Measurements from ENCODE around the gene COL6A5. TPM values are rescaled to one million over a fixed set of nuclear protein-coding genes. Genes with fewer than 3 reads are reported as not detected.

Gene COL6A5
- total and polyA plus RNA-seq, 2 donors (not counting 3 experiments of a cell fraction or from before 2014, with no cell fraction given): not detected

DNA sequence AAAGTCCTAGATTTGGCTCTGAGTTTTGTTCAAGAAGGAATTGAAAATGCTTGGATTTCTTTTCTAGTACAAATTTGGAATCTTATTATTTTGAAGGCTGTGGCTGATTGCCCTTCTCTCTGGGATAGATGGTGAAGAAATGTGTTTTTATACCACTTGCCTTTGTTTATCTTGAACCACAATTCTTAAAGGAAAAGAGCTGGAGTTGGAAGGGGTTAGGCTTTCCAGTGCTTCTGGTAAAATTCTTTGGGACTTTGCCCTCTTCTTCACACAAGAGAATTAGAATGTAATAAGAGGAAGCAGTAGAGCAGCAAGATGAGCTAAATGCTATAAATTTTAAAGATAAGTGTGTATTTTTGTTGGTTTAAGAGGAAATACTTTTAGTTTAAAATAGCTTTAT is 65.8 kb downstream of the COL6A5 start:
- H3K79me2 ChIP-seq (ENCODE audit: control insufficient read depth, insufficient read depth, low read length): no peaks in the 10 kb centered on the region
- H3K4me1 ChIP-seq (ENCODE audit: control insufficient read depth, extremely low read depth, insufficient read depth, low read length): no peaks in the 10 kb centered on the region
- TF ChIP-seq EZH2 (IDR thresholded peaks at IDR 0.05; ENCODE audit: borderline replicate concordance, low read depth, low read length, severe bottlenecking) (no peak), POLR2A (IDR thresholded peaks at IDR 0.05; ENCODE audit: low read depth, low read length) (no peak), FOS (IDR thresholded peaks at IDR 0.05; ENCODE audit: borderline replicate concordance, insufficient read depth, low read length) (no peak)
- TF ChIP-seq, protein P1, sequence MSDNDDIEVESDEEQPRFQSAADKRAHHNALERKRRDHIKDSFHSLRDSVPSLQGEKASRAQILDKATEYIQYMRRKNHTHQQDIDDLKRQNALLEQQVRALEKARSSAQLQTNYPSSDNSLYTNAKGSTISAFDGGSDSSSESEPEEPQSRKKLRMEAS (IDR thresholded peaks at IDR 0.05; ENCODE audit: insufficient read depth, insufficient read length): no peak
- POLR2A ChIA-PET: no interaction called here
- H3K4me2 ChIP-seq (ENCODE audit: insufficient read depth, low read length): no peak overlapping the region
- no TSS peak for BruUV-seq (replicated peaks)
- CTCF ChIA-PET: no interaction called here
- no peaks in the 10 kb centered on the region for H3K36me3 ChIP-seq (ENCODE audit: control insufficient read depth in 2 of 2, extremely low read depth in 1 of 2, insufficient read depth in 2 of 2, low read length in 2 of 2)
- DNase-seq (ENCODE audit: low read depth, low spot score) (no peak), FAIRE-seq (no peak)
- no peaks in the 10 kb centered on the region for H3K9me1 ChIP-seq (replicated peaks; ENCODE audit: control insufficient read depth, extremely low read depth, insufficient read depth, low read length)
- H3K27me3 ChIP-seq (ENCODE audit: control insufficient read depth in 2 of 2, insufficient read depth in 2 of 2, low read length in 2 of 2): no peaks in the 10 kb centered on the region
- H4K20me1 ChIP-seq (replicated peaks; ENCODE audit: control insufficient read depth, extremely low read depth, insufficient read depth, low read length): no peaks in the 10 kb centered on the region
- no peaks in the 10 kb centered on the region for H3K9me3 ChIP-seq (replicated peaks; ENCODE audit: control insufficient read depth, insufficient read depth, low read length)
- H3K27ac ChIP-seq (ENCODE audit: insufficient read depth, low read depth, low read length): no peak overlapping the region
- dilution Hi-C loops (cut with MboI; ENCODE audit: extremely low pct_ligation_motif_present, low sequenced_read_pairs) (no loop called here), intact Hi-C loops (cut with micrococcal nuclease) (no loop called here)
- no peak overlapping the region for H3K4me3 ChIP-seq (replicated peaks in 1 of 3; ENCODE audit: insufficient read depth in 1 of 3, low read depth in 1 of 3, low read length in 3 of 3)
- H2AFZ ChIP-seq (ENCODE audit: low read depth, low read length): no peak overlapping the region
- no peak overlapping the region for H3K9ac ChIP-seq (replicated peaks; ENCODE audit: extremely low read depth, insufficient read depth, low read length)

DNA sequence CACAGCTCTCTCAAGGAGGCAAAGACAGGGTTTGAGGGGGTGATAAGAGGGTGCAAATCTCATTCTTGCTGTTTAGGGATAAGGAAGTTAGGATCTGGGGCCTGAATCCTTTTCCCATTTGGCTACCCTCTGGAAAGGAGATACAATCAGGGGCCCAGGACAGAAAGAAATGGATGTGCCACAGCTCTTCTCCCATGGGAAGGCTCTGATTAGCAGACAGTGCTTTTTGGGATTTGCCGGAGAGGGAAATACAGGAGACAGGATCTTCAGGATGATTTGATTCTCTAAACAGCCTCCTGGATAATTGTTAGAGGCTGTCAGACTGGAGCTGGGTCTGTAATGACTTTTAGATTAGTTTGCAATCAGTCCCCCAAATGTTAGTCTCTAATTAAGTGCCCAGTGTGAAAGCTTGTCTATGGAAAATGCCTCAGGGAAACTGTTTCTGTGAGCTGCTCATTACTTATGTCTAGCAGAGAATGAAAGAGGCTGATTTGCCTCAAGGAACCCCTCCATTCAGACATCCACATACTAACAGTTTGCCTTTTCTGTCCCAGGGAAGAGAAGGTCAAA is 67.6 kb downstream of the COL6A5 start:
- Histone ChIP-seq H3K4me1 (ENCODE audit: control insufficient read depth, extremely low read depth, insufficient read depth, low read length) (no peaks in the 10 kb centered on the region), H3K4me2 (ENCODE audit: insufficient read depth, low read length) (no peak overlapping the region), H3K27me3 (ENCODE audit: control insufficient read depth in 2 of 2, insufficient read depth in 2 of 2, low read length in 2 of 2) (no peaks in the 10 kb centered on the region), H3K9me3 (replicated peaks; ENCODE audit: control insufficient read depth, insufficient read depth, low read length) (no peaks in the 10 kb centered on the region), H3K4me3 (replicated peaks in 1 of 3; ENCODE audit: insufficient read depth in 1 of 3, low read depth in 1 of 3, low read length in 3 of 3) (no peak overlapping the region), H4K20me1 (replicated peaks; ENCODE audit: control insufficient read depth, extremely low read depth, insufficient read depth, low read length) (no peaks in the 10 kb centered on the region), H3K79me2 (ENCODE audit: control insufficient read depth, insufficient read depth, low read length) (no peaks in the 10 kb centered on the region), H3K36me3 (ENCODE audit: control insufficient read depth in 2 of 2, extremely low read depth in 1 of 2, insufficient read depth in 2 of 2, low read length in 2 of 2) (no peaks in the 10 kb centered on the region), H2AFZ (ENCODE audit: low read depth, low read length) (no peak overlapping the region), H3K9me1 (replicated peaks; ENCODE audit: control insufficient read depth, extremely low read depth, insufficient read depth, low read length) (no peaks in the 10 kb centered on the region), H3K27ac (ENCODE audit: insufficient read depth, low read depth, low read length) (no peak overlapping the region), H3K9ac (replicated peaks; ENCODE audit: extremely low read depth, insufficient read depth, low read length) (no peak overlapping the region)
- no TSS peak for BruUV-seq (replicated peaks)
- intact Hi-C loops (cut with micrococcal nuclease) (no loop called here), dilution Hi-C loops (cut with MboI; ENCODE audit: extremely low pct_ligation_motif_present, low sequenced_read_pairs) (no loop called here)
- POLR2A ChIA-PET: no interaction called here
- FAIRE-seq: no peak
- no peak for DNase-seq (ENCODE audit: low read depth, low spot score)
- CTCF ChIA-PET: no interaction called here
- TF ChIP-seq POLR2A (IDR thresholded peaks at IDR 0.05; ENCODE audit: low read depth, low read length): no peak
- TF ChIP-seq, protein P1 (IDR thresholded peaks at IDR 0.05; ENCODE audit: insufficient read depth, insufficient read length): no peak
- no peak for TF ChIP-seq GATA2 (IDR thresholded peaks at IDR 0.05; ENCODE audit: insufficient read depth, insufficient read length, low read depth, low read length)

Measured in endothelial cell of umbilical vein (primary cell).